Stimulated activated CD8-positive, alpha-beta memory T cell treated with anti-CD3 and anti-CD28 coated beads, Interleukin-4, amount 100 ng/mL, for 48 hours (primary cell): ENCODE results near the gene LAMB4.

Source experiments
- DNase-seq: peaks from one replicate; pipeline ENCODE4 v3.0.0-alpha.2; 2020

Gene LAMB4

GRCh38 chr7:108073305-108074070, 56.7 kb downstream of the LAMB4 start:
- DNase-seq = no peak

- DNase-seq = no peak
These were observed 57.4 kb downstream of the LAMB4 start for GRCh38 chr7:108072739-108073138.

GRCh38 chr7:108072116-108072515, 58.0 kb downstream of the LAMB4 start:
- DNase-seq = no peak

- no peak for DNase-seq
These were observed 58.6 kb downstream of the LAMB4 start for GRCh38 chr7:108071551-108071950.

- DNase-seq = no peak
These were observed 60.5 kb downstream of the LAMB4 start for GRCh38 chr7:108069646-108070045.

GRCh38 chr7:108067844-108068243, 62.3 kb downstream of the LAMB4 start:
- no peak for DNase-seq

GRCh38 chr7:108066486-108066885, 63.7 kb downstream of the LAMB4 start:
- no peak for DNase-seq

GRCh38 chr7:108063520-108063933, 66.6 kb downstream of the LAMB4 start:
- no peak for DNase-seq

- no peak for DNase-seq
These were observed 67.7 kb downstream of the LAMB4 start for GRCh38 chr7:108062250-108063014.

- no peak for DNase-seq
These were observed 70.6 kb downstream of the LAMB4 start for GRCh38 chr7:108059526-108059925.

GRCh38 chr7:108057951-108058481, 72.1 kb downstream of the LAMB4 start:
- DNase-seq = no peak

- no peak for DNase-seq
These were observed 74.5 kb downstream of the LAMB4 start for GRCh38 chr7:108055611-108056021.

- DNase-seq = no peak
These were observed 75.6 kb downstream of the LAMB4 start for GRCh38 chr7:108054537-108054936.

- DNase-seq = no peak
These were observed 76.9 kb downstream of the LAMB4 start for GRCh38 chr7:108053250-108053649.

GRCh38 chr7:108051454-108051853, 78.7 kb downstream of the LAMB4 start:
- no peak for DNase-seq

GRCh38 chr7:108049962-108050361, 80.2 kb downstream of the LAMB4 start:
- DNase-seq = no peak

- no peak for DNase-seq
These were observed 81.7 kb downstream of the LAMB4 start for GRCh38 chr7:108048422-108048821.

- DNase-seq = no peak
These were observed 83.1 kb downstream of the LAMB4 start for GRCh38 chr7:108046952-108047506.

- no peak for DNase-seq
These were observed 84.5 kb downstream of the LAMB4 start for GRCh38 chr7:108045669-108046068.

GRCh38 chr7:108045154-108045553, 85.0 kb downstream of the LAMB4 start:
- no peak for DNase-seq

GRCh38 chr7:108044345-108044744, 85.8 kb downstream of the LAMB4 start:
- no peak for DNase-seq

- no peak for DNase-seq
These were observed 91.2 kb downstream of the LAMB4 start for GRCh38 chr7:108038986-108039385.

GRCh38 chr7:108037741-108038140, 92.4 kb downstream of the LAMB4 start:
- no peak for DNase-seq

GRCh38 chr7:108037140-108037539, 93.0 kb downstream of the LAMB4 start:
- no peak for DNase-seq
